ENCODE data around the gene VEZF1.

Gene VEZF1

DNA sequence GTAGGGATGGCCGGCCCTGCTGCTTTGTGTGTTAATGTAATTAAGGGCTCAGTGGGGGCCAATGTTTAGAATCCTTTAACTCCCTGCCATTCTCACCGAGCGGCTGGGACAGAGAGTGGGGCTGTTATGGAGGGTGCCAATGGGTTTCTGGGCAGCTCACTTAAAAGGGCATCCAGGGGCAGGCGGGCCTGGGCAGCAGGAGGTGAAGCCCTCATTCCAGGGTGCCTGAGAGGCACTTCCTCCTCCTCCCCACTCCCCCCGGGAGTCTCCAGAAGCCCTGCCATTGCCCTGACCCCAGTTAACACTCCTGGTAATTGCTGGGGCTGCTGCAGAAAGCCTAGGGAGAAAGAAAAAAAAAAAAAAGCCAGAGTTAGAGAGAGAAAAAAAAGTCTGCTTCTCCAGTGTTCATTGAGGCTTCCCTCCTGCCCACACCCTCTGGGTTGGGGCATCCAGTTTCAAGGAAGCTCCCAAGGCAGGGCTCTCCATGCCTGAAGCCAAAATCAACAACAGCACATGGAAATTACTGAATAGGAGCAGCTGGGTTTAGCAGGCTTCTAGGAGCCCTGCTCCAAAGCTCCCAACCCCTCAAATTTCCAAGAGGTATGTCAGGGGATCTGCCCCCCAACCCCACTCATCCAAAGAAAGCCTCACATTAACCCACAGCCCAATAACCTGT lies 60.9 kb downstream of the VEZF1 start:
- DNase-seq (ENCODE audit: low read depth): no peak

DNA sequence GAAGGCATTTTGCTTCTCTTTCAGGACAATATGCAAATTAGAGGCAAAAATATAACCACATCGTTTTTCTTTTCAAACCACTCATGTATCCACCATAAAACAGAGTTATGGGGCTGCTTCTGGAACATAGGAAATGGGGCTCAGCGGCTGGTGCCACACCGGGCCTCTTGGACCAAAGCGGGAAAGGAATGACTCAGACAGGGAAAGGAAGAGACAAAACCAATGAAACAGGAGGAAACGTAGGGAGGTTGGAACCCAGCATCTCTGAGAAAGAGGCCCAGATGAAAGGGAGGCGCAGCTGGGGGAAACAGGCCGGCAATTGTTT lies 61.4 kb downstream of the VEZF1 start:
- DNase-seq (ENCODE audit: low read depth): no peak

DNA sequence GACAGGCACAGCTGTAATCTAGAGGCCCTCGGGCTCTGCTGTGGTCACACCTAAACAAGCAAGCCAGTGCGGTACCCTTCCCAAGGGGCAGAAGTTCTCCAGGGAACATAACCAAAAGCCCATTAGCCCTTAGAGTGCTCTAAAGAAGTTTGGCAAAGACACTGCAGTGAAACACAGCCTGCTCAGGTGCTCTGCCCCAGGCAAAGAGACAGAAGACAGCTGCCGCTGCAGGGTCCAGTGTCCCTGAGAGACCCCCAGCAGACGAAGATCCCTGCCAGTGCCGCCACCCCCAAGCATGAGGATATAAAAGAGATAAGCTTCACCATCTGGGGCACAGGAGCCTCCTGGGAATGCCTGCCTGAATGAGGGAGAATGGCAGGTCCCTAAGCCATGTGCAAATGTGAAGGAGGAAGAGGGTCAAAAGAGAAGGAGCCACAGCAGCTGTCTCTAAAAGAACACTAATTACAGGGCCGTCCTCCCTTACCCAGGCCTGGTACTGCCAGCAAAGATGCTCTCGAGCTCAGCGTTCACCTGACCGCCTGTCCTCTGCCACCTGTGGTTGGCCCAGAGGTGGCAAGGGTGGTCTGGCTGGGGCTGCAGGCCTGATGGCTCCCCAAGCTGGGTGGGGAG lies 62.6 kb downstream of the VEZF1 start:
- DNase-seq (ENCODE audit: low read depth): no peak

DNA sequence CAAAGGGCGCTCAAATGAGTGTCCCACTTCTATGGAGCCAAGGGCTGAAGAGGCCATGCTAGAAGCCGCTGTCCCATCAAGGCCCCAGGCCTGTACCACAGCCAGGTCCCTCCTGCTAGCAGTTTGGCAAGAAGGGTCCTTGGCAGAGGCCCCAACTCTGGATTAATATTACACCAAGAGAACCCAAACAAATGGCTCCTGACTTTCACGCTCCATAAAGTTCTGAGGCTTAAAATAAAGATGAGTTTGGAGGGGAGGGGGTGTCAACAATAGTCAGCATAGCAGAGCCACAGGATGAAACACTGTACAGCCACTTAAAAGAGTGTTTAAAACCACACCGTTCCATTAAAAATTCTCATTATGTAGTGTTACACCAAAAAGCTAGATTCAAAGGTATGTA lies 63.4 kb downstream of the VEZF1 start:
- DNase-seq (ENCODE audit: low read depth): no peak
